Neural cell (in vitro differentiated cells): ENCODE results near the gene CD84. TPM values are rescaled to one million over a fixed set of nuclear protein-coding genes. Genes with fewer than 3 reads are reported as not detected.
"Not testable (repeated sequence)": the region's sequence is repeated elsewhere in the genome, so short reads cannot be mapped to it uniquely, and the experiment has no call there.

ENCODE experiments used
- H2AFZ ChIP-seq: fragments of 200-600, 300-800 bp; sonication (generic), shearing (Covaris generic); 2 replicates; pipeline ENCODE4 v1.6.0; 2014; ENCODE audit warnings: low read depth, mild to moderate bottlenecking, antibody characterized with exemption, low read length, moderate library complexity
- H3F3A ChIP-seq: fragments of 200-600 bp; shearing (Covaris generic); 2 replicates; pipeline ENCODE4 v1.6.1; 2016; ENCODE audit warnings: mild to moderate bottlenecking, moderate library complexity, mixed read lengths, antibody characterized with exemption, low read length; ENCODE audit not compliant: insufficient read depth, poor library complexity, severe bottlenecking
- H3K27ac ChIP-seq: fragments of 200-600, 300-800 bp; sonication (generic), shearing (Covaris generic); 2 replicates; pipeline ENCODE4 v1.5.1; 2014; ENCODE audit warnings: mild to moderate bottlenecking, low read length, moderate library complexity
- H3K27me3 ChIP-seq: fragments of 300-800, 200-600 bp; sonication (generic), shearing (Covaris generic); 2 replicates; pipeline ENCODE4 v1.6.0; 2014; ENCODE audit warnings: mild to moderate bottlenecking, low read depth, low read length, moderate library complexity; ENCODE audit not compliant: insufficient read depth
- H3K36me3 ChIP-seq: fragments of 300-800, 200-600 bp; sonication (generic), shearing (Covaris generic); 2 replicates; pipeline ENCODE4 v1.5.1; 2014; ENCODE audit warnings: mild to moderate bottlenecking, antibody characterized with exemption, low read length, moderate library complexity; ENCODE audit not compliant: insufficient read depth
- H3K4me2 ChIP-seq: fragments of 300-800, 200-600 bp; sonication (generic), shearing (Covaris generic); 2 replicates; pipeline ENCODE4 v1.6.0; 2014; ENCODE audit warnings: mild to moderate bottlenecking, low read length
- H3K4me3 ChIP-seq: fragments of 300-800, 200-600 bp; sonication (generic), shearing (Covaris generic); 2 replicates; pipeline ENCODE4 v1.5.1; 2014; ENCODE audit warnings: mild to moderate bottlenecking, low read length, moderate library complexity
- H3K79me2 ChIP-seq: fragments of 200-600 bp; shearing (Covaris generic); replicated peaks from 2 replicates; pipeline ENCODE4 v1.6.0; 2014; ENCODE audit warnings: mild to moderate bottlenecking, low read length, moderate library complexity; ENCODE audit not compliant: insufficient read depth
- H3K9ac ChIP-seq: fragments of 300-800, 200-600 bp; sonication (generic), shearing (Covaris generic); 2 replicates; pipeline ENCODE4 v1.6.1; 2016; ENCODE audit warnings: mild to moderate bottlenecking, low read length, mixed read lengths
- H3K9me2 ChIP-seq: fragments of 200-600 bp; shearing (Covaris generic); 2 replicates; pipeline ENCODE4 v1.6.1; 2016; ENCODE audit warnings: mild to moderate bottlenecking, low read length, mixed read lengths; ENCODE audit not compliant: insufficient read depth
- H3K9me3 ChIP-seq: fragments of 200-600, 300-800 bp; sonication (generic), shearing (Covaris generic); 2 replicates; pipeline ENCODE4 v1.6.1; 2016; ENCODE audit warnings: mild to moderate bottlenecking, mixed run types, low read length, moderate library complexity, mixed read lengths
- H4K20me1 ChIP-seq: fragments of 200-600 bp; shearing (Covaris generic); 2 replicates; pipeline ENCODE4 v1.6.1; 2016; ENCODE audit warnings: mild to moderate bottlenecking, mixed run types; ENCODE audit not compliant: insufficient read depth
- EP300 ChIP-seq: fragments of 450-650 bp; conservative IDR thresholded peaks from 2 replicates; pipeline ENCODE4 v1.6.1; 2014; ENCODE audit warnings: antibody characterized with exemption, mild to moderate bottlenecking, moderate library complexity; ENCODE audit not compliant: poor library complexity, severe bottlenecking
- POLR2AphosphoS5 ChIP-seq: IDR thresholded peaks from 2 replicates; pipeline ENCODE4 v1.6.1; 2012
- RAD21 ChIP-seq: fragments of 450-650 bp; conservative IDR thresholded peaks from 2 replicates; pipeline ENCODE4 v1.6.1; 2014; ENCODE audit warnings: antibody characterized with exemption, mild to moderate bottlenecking, moderate library complexity
- polyA plus RNA-seq: library from polyadenylated mRNA; depleted of rRNA; stranded (reverse); fragments of >200 nt; gene quantifications from 2 replicates; pipeline ENCODE4 v1.2.3, GENCODE V29; 2014

The CD84 gene
- polyA plus RNA-seq, 1 donor from 2014 or later = not detected

DNA sequence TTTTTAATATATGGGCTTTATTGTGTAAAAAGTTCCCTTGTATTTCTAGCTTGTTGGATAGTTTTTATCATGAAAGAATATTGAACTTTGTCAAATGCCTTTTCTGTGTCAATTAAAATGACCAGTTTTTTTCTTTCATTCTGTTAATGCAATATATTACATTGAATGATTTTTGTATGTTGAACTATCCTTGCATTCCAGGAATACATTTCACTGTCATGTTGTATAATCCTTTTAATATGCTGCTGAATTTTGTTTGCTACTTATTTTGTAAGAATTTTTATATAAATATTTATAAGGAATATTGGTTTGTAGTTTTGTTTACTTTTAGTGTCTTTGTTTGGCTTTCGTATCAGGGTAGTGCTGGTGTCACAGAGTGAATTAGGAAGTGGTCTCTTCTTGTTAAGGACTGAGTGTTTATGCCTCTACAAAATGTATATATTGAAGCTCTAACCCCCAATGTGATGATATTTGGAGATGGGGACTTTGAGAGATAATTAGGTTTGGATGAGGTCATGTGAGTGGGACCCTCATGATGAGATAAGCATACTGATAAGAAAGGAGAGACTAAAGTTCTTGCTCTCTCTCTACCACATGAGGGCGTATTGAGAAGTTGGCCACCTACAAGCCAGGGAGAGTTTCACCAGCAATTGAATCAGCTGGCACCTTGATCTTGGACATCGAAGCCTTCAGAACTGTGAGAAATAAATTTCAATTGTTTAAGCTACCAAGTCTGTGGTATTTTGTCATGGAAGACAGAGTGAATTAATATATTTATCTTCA is 44.3 kb downstream of the CD84 start:
- no peaks in the 10 kb centered on the region for H3K27me3 ChIP-seq
- H3K9me3 ChIP-seq = no peaks in the 10 kb centered on the region
- no peaks in the 10 kb centered on the region for H3K36me3 ChIP-seq
- no peaks in the 10 kb centered on the region for H4K20me1 ChIP-seq
- no peaks in the 10 kb centered on the region for H3K79me2 ChIP-seq
- H3K27ac ChIP-seq = no peak overlapping the region
- no peak overlapping the region for H2AFZ ChIP-seq
- no peak overlapping the region for H3K4me2 ChIP-seq
- no peaks in the 10 kb centered on the region for H3K9me2 ChIP-seq
- TF ChIP-seq POLR2AphosphoS5 (no peak), RAD21 (no peak), EP300 (no peak)
- H3K4me3 ChIP-seq = no peak overlapping the region
- H3K9ac ChIP-seq = no peak overlapping the region
- no peaks in the 10 kb centered on the region for H3F3A ChIP-seq

GRCh38 chr1:160532557-160532813 is 46.8 kb downstream of the CD84 start:
- H4K20me1 ChIP-seq, H3K4me3 ChIP-seq, H3K27ac ChIP-seq, H3K36me3 ChIP-seq, H3K9ac ChIP-seq, H2AFZ ChIP-seq, H3F3A ChIP-seq, H3K27me3 ChIP-seq, H3K9me2 ChIP-seq, H3K79me2 ChIP-seq, H3K9me3 ChIP-seq, H3K4me2 ChIP-seq: not testable (repeated sequence)

DNA sequence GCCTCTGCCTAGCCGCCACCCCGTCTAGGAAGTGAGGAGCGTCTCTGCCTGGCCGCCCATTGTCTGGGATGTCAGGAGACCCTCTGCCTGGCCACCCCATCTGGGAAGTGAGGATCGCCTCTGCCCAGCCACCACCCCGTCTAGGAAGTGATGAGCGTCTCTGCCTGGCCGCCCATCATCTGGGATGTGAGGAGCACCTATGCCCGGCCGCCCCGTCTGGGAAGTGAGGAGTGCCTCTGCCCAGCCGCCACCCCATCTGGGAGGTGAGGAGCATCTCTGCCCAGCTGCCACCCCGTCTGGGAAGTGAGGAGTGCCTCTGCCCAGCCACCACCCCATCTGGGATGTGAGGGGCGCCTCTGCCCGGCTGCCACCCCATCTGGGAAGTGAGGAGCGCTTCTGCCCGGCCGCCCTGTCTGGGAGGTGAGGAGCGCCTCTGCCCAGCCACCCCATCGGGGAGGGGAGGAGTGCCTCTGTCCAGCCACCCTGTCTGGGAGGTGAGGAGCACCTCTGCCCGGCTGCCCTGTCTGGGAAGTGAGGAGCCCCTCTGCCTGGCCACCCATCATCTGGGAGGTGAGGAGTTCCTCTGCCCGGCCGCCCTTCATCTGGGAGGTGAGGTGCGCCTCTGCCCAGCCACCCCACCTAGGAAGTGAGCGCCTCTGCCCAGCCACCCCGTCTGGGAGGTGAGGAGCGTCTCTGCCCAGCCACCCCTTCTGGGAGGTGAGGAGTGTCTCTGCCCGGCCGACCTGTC is 47.3 kb downstream of the CD84 start:
- not testable (repeated sequence) for H3K27me3 ChIP-seq, H3K36me3 ChIP-seq, H3K9me3 ChIP-seq, H3K4me3 ChIP-seq, H3K9ac ChIP-seq, H4K20me1 ChIP-seq, H3K4me2 ChIP-seq, H3K79me2 ChIP-seq, H2AFZ ChIP-seq, H3K9me2 ChIP-seq, H3K27ac ChIP-seq, H3F3A ChIP-seq

DNA sequence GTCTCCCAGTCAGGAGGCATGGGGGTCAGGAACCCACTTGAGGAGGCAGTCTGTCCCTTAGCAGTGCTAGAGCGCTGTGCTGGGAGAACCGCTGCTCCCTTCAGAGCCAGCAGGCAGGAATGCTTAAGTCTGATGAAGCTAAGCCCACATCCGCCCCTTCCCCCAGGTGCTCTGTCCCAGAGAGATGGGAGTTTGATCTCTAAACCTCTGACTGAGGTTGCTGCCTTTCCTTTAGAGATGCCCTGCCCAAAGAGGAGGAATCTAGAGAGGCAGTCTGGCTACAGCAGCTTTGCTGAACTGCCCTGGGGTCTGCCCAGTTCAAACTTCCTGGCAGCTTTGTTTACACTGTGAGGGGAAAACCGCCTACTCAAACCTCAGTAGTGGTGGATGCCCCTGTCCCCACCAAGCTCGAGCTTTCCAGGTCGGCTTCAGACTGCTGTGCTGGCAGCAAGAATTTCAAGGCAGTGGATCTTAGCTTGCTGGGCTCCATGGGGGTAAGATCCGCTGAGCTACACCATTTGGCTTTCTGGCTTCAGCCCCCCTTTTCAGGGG is 49.8 kb downstream of the CD84 start:
- H3K9me3 ChIP-seq, H3K36me3 ChIP-seq, H3K4me2 ChIP-seq, H3K9me2 ChIP-seq, H4K20me1 ChIP-seq, H3K4me3 ChIP-seq, H2AFZ ChIP-seq, H3K27ac ChIP-seq, H3F3A ChIP-seq, H3K79me2 ChIP-seq, H3K9ac ChIP-seq, H3K27me3 ChIP-seq: not testable (repeated sequence)

- H2AFZ ChIP-seq, H3K9me3 ChIP-seq, H3K36me3 ChIP-seq, H3K9ac ChIP-seq, H3K4me3 ChIP-seq, H3K4me2 ChIP-seq, H3K27ac ChIP-seq, H3K79me2 ChIP-seq, H3K27me3 ChIP-seq, H3F3A ChIP-seq, H4K20me1 ChIP-seq, H3K9me2 ChIP-seq: not testable (repeated sequence)
Observed at GRCh38 chr1:160523789-160524188, 55.5 kb downstream of the CD84 start.
